ENCODE results near the gene FAM20A. TPM values are rescaled to one million over a fixed set of nuclear protein-coding genes. Genes with fewer than 3 reads are reported as not detected.

Gene FAM20A
- polyA plus RNA-seq, 1 donor from 2014 or later: not detected

- no peak overlapping the region for H3K27ac ChIP-seq (ENCODE audit: low read length)
- H3K79me2 ChIP-seq (replicated peaks; ENCODE audit: insufficient read depth, low read length): no peaks in the 10 kb centered on the region
- H2AFZ ChIP-seq (ENCODE audit: low read depth, low read length): no peak overlapping the region
- no peaks in the 10 kb centered on the region for H4K20me1 ChIP-seq (ENCODE audit: insufficient read depth)
- no peaks in the 10 kb centered on the region for H3K9me2 ChIP-seq (ENCODE audit: insufficient read depth, low read length)
- no peaks in the 10 kb centered on the region for H3K27me3 ChIP-seq (ENCODE audit: insufficient read depth, low read depth, low read length)
- no peaks in the 10 kb centered on the region for H3K36me3 ChIP-seq (ENCODE audit: insufficient read depth, low read length)
- TF ChIP-seq, protein P1, sequence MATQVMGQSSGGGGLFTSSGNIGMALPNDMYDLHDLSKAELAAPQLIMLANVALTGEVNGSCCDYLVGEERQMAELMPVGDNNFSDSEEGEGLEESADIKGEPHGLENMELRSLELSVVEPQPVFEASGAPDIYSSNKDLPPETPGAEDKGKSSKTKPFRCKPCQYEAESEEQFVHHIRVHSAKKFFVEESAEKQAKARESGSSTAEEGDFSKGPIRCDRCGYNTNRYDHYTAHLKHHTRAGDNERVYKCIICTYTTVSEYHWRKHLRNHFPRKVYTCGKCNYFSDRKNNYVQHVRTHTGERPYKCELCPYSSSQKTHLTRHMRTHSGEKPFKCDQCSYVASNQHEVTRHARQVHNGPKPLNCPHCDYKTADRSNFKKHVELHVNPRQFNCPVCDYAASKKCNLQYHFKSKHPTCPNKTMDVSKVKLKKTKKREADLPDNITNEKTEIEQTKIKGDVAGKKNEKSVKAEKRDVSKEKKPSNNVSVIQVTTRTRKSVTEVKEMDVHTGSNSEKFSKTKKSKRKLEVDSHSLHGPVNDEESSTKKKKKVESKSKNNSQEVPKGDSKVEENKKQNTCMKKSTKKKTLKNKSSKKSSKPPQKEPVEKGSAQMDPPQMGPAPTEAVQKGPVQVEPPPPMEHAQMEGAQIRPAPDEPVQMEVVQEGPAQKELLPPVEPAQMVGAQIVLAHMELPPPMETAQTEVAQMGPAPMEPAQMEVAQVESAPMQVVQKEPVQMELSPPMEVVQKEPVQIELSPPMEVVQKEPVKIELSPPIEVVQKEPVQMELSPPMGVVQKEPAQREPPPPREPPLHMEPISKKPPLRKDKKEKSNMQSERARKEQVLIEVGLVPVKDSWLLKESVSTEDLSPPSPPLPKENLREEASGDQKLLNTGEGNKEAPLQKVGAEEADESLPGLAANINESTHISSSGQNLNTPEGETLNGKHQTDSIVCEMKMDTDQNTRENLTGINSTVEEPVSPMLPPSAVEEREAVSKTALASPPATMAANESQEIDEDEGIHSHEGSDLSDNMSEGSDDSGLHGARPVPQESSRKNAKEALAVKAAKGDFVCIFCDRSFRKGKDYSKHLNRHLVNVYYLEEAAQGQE (IDR thresholded peaks at IDR 0.05; ENCODE audit: borderline replicate concordance): no peak
- TF ChIP-seq EP300 (conservative IDR thresholded peaks at IDR 0.05; ENCODE audit: poor library complexity, severe bottlenecking): no peak
- no peaks in the 10 kb centered on the region for H3F3A ChIP-seq (ENCODE audit: insufficient read depth, low read length, poor library complexity, severe bottlenecking)
- H3K4me3 ChIP-seq (ENCODE audit: low read length): no peak overlapping the region
- no peak overlapping the region for H3K4me2 ChIP-seq (ENCODE audit: low read length)
- no peaks in the 10 kb centered on the region for H3K9me3 ChIP-seq (ENCODE audit: low read length)
- no peak overlapping the region for H3K9ac ChIP-seq (ENCODE audit: low read length)
Measured at GRCh38 chr17:68491381-68492231, 109.6 kb downstream of the FAM20A start.

DNA sequence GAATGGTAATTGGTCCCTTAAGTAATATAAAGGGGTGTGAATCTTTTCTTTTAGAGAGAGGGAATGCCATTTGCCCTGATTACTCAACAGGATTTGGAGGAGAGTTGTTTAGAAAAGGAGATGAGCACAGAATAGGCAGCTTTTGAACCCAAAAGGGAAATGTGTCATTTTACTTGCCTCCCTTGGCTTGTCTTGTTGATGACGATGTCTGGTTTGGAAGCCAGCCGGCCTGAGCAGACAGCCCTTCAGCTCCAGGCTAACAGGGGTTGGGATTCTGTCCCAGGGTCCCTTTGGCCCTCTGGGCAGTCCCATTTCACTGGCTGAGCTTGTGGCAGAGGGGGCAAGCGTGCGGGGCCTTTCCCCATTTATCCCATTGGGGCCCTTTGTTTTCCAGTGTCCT is 111.2 kb downstream of the FAM20A start:
- H3K79me2 ChIP-seq (replicated peaks; ENCODE audit: insufficient read depth, low read length): no peaks in the 10 kb centered on the region
- no peaks in the 10 kb centered on the region for H3K9me3 ChIP-seq (ENCODE audit: low read length)
- no peaks in the 10 kb centered on the region for H3F3A ChIP-seq (ENCODE audit: insufficient read depth, low read length, poor library complexity, severe bottlenecking)
- no peak overlapping the region for H3K4me3 ChIP-seq (ENCODE audit: low read length)
- TF ChIP-seq EP300 (conservative IDR thresholded peaks at IDR 0.05; ENCODE audit: poor library complexity, severe bottlenecking): no peak
- TF ChIP-seq MXI1 (conservative IDR thresholded peaks at IDR 0.05; ENCODE audit: poor library complexity, severe bottlenecking): no peak
- TF ChIP-seq TAF1 (IDR thresholded peaks at IDR 0.05; ENCODE audit: low read depth): no peak
- TF ChIP-seq RAD21 (conservative IDR thresholded peaks at IDR 0.05): no peak
- no peak for TF ChIP-seq EZH2 (IDR thresholded peaks at IDR 0.05; ENCODE audit: borderline replicate concordance, insufficient read depth, low read length, poor library complexity, severe bottlenecking)
- H4K20me1 ChIP-seq (ENCODE audit: insufficient read depth): no peaks in the 10 kb centered on the region
- H3K27ac ChIP-seq (ENCODE audit: low read length): no peak overlapping the region
- H3K9me2 ChIP-seq (ENCODE audit: insufficient read depth, low read length): no peaks in the 10 kb centered on the region
- H3K4me2 ChIP-seq (ENCODE audit: low read length): no peak overlapping the region
- no peak overlapping the region for H2AFZ ChIP-seq (ENCODE audit: low read depth, low read length)
- H3K9ac ChIP-seq (ENCODE audit: low read length): no peak overlapping the region
- H3K27me3 ChIP-seq (ENCODE audit: insufficient read depth, low read depth, low read length): no peaks in the 10 kb centered on the region
- no peaks in the 10 kb centered on the region for H3K36me3 ChIP-seq (ENCODE audit: insufficient read depth, low read length)

Other genes starting within 250 kb of the FAM20A start
- gene WIPI1, start 143.9 kb downstream of the FAM20A start, polyA plus RNA-seq: 8.3 and 17.8 TPM in 2 replicates
- 512 and 539 TPM in 2 replicates for gene PRKAR1A, start 88.9 kb downstream of the FAM20A start, polyA plus RNA-seq

Data from neural cell (in vitro differentiated cells).